Hepatocyte (in vitro differentiated cells): ENCODE measurements around the gene ACSBG1.

Experiments
- CTCF ChIP-seq: fragments of 200-600 bp; sonication (generic); IDR thresholded peaks from 2 replicates; pipeline ENCODE4 v1.5.1; 2016; ENCODE audit warnings: antibody characterized with exemption, mild to moderate bottlenecking; ENCODE audit not compliant: poor library complexity
- EZH2 ChIP-seq: fragments of 200-600 bp; sonication (generic); IDR thresholded peaks from 2 replicates; pipeline ENCODE4 v1.6.1; 2016; ENCODE audit warnings: antibody characterized with exemption, mild to moderate bottlenecking, borderline replicate concordance

GRCh38 chr15:78242128-78242527, 7.8 kb upstream of the ACSBG1 start:
- TF ChIP-seq EZH2 (no peak), CTCF (peak; percentile 52)
